ENCODE measurements around the gene BPIFB4.

BPIFB4 gene

GRCh38 chr20:33079259-33079658 lies at the start of gene BPIFB4:
BPIFB4 (plus strand) TSS chr20:33079643; CDS start chr20:33081527, 1,884 bp downstream.
- DNase-seq (ENCODE audit: insufficient read length, low spot score) (no peak), FAIRE-seq (no peak)

GRCh38 chr20:33030076-33030475 lies 49.4 kb upstream of the BPIFB4 start:
- DNase-seq (ENCODE audit: insufficient read length, low spot score): no peak
- no peak for TF ChIP-seq CTCF (IDR thresholded peaks at IDR 0.05; ENCODE audit: insufficient read depth, missing control alignments)
- no peak for FAIRE-seq

More at GRCh38 chr20:33079259-33079658, at the start of gene BPIFB4:
- TF ChIP-seq CTCF (IDR thresholded peaks at IDR 0.05; ENCODE audit: insufficient read depth, missing control alignments): no peak

- no peak for DNase-seq (ENCODE audit: insufficient read length, low spot score)
- FAIRE-seq: no peak
- TF ChIP-seq CTCF (IDR thresholded peaks at IDR 0.05; ENCODE audit: insufficient read depth, missing control alignments): no peak
Observed at GRCh38 chr20:33030569-33030968, 48.9 kb upstream of the BPIFB4 start.

- TF ChIP-seq CTCF (IDR thresholded peaks at IDR 0.05; ENCODE audit: insufficient read depth, missing control alignments): no peak
- FAIRE-seq (no peak), DNase-seq (ENCODE audit: insufficient read length, low spot score) (no peak)
Observed at GRCh38 chr20:33031531-33031930, 47.9 kb upstream of the BPIFB4 start, which contains the start of gene BPIFB6. BPIFB6 (plus strand) TSS chr20:33031648; CDS start chr20:33031648, 0 bp downstream.

GRCh38 chr20:33032555-33032954 lies 46.9 kb upstream of the BPIFB4 start:
- no peak for FAIRE-seq
- no peak for DNase-seq (ENCODE audit: insufficient read length, low spot score)
- TF ChIP-seq CTCF (IDR thresholded peaks at IDR 0.05; ENCODE audit: insufficient read depth, missing control alignments): no peak

GRCh38 chr20:33033381-33033780 lies 46.1 kb upstream of the BPIFB4 start:
- FAIRE-seq (no peak), DNase-seq (ENCODE audit: insufficient read length, low spot score) (no peak)
- TF ChIP-seq CTCF (IDR thresholded peaks at IDR 0.05; ENCODE audit: insufficient read depth, missing control alignments): no peak

GRCh38 chr20:33034115-33034514 lies 45.3 kb upstream of the BPIFB4 start:
- no peak for TF ChIP-seq CTCF (IDR thresholded peaks at IDR 0.05; ENCODE audit: insufficient read depth, missing control alignments)
- DNase-seq (ENCODE audit: insufficient read length, low spot score) (no peak), FAIRE-seq (no peak)

All from D721Med (cell line).